ENCODE measurements around the gene MYO1D.

Gene MYO1D

GRCh38 chr17:32588135-32588534 is 288.8 kb downstream of the MYO1D start:
- TF ChIP-seq CTCF (IDR thresholded peaks at IDR 0.05; ENCODE audit: insufficient read depth, low read depth, low read length, missing control alignments) = no peak

GRCh38 chr17:32586666-32587065 is 290.3 kb downstream of the MYO1D start:
- peak; percentile 43 for DNase-seq (ENCODE audit: low read depth)
- H3K4me3 ChIP-seq (ENCODE audit: low read length) = no peak overlapping the region
- no peak for TF ChIP-seq CTCF (IDR thresholded peaks at IDR 0.05; ENCODE audit: insufficient read depth, low read depth, low read length, missing control alignments)

More at GRCh38 chr17:32588135-32588534, 288.8 kb downstream of the MYO1D start:
- no peak for DNase-seq (ENCODE audit: low read depth)
- H3K4me3 ChIP-seq (ENCODE audit: low read length) = no peak overlapping the region

GRCh38 chr17:32584792-32585191 is 292.1 kb downstream of the MYO1D start:
- no peak for TF ChIP-seq CTCF (IDR thresholded peaks at IDR 0.05; ENCODE audit: insufficient read depth, low read depth, low read length, missing control alignments)
- H3K4me3 ChIP-seq (ENCODE audit: low read length) = no peak overlapping the region
- no peak for DNase-seq (ENCODE audit: low read depth)

- TF ChIP-seq CTCF (IDR thresholded peaks at IDR 0.05; ENCODE audit: insufficient read depth, low read depth, low read length, missing control alignments) = no peak
- DNase-seq (ENCODE audit: low read depth) = no peak
- no peak overlapping the region for H3K4me3 ChIP-seq (ENCODE audit: low read length)
Observed at GRCh38 chr17:32583053-32583452, 293.9 kb downstream of the MYO1D start.

- no peak overlapping the region for H3K4me3 ChIP-seq (ENCODE audit: low read length)
- no peak for TF ChIP-seq CTCF (IDR thresholded peaks at IDR 0.05; ENCODE audit: insufficient read depth, low read depth, low read length, missing control alignments)
- no peak for DNase-seq (ENCODE audit: low read depth)
Observed at GRCh38 chr17:32575852-32576251, 301.1 kb downstream of the MYO1D start.

GRCh38 chr17:32570081-32570396 is 306.9 kb downstream of the MYO1D start:
- H3K4me3 ChIP-seq (ENCODE audit: low read length) = no peak overlapping the region
- no peak for TF ChIP-seq CTCF (IDR thresholded peaks at IDR 0.05; ENCODE audit: insufficient read depth, low read depth, low read length, missing control alignments)
- DNase-seq (ENCODE audit: low read depth) = no peak

GRCh38 chr17:32569171-32570080 is 307.5 kb downstream of the MYO1D start:
- H3K4me3 ChIP-seq (ENCODE audit: low read length) = no peak overlapping the region
- TF ChIP-seq CTCF (IDR thresholded peaks at IDR 0.05; ENCODE audit: insufficient read depth, low read depth, low read length, missing control alignments) = no peak
- peak; percentile 98 for DNase-seq (ENCODE audit: low read depth)

All from epithelial cell of esophagus (primary cell).